NCI-H446 treated with DMSO at 0.1 percent for 48 hours (cell line): ENCODE data around the gene GLRX3.

Experiments used
- DNase-seq: peaks from one replicate; lab custom pipeline; 2025; lab: John Stamatoyannopoulos, UW

The GLRX3 gene

GRCh38 chr10:130208807-130209206 lies 72.6 kb downstream of the GLRX3 start:
- no peak for DNase-seq

GRCh38 chr10:130212746-130213145 lies 76.6 kb downstream of the GLRX3 start:
- DNase-seq, result no peak

- DNase-seq, result no peak
These were observed 77.3 kb downstream of the GLRX3 start for GRCh38 chr10:130213286-130214080.

- no peak for DNase-seq
These were observed 78.2 kb downstream of the GLRX3 start for GRCh38 chr10:130214431-130214830.

- DNase-seq, result no peak
These were observed 79.2 kb downstream of the GLRX3 start for GRCh38 chr10:130215151-130215930.

GRCh38 chr10:130215931-130216231 lies 79.7 kb downstream of the GLRX3 start:
- no peak for DNase-seq

GRCh38 chr10:130218181-130218641 lies 82.0 kb downstream of the GLRX3 start:
- DNase-seq, result no peak

- DNase-seq, result no peak
These were observed 82.7 kb downstream of the GLRX3 start for GRCh38 chr10:130218936-130219335.

GRCh38 chr10:130220251-130221185 lies 84.3 kb downstream of the GLRX3 start:
- DNase-seq, result no peak

GRCh38 chr10:130221456-130222375 lies 85.5 kb downstream of the GLRX3 start:
- no peak for DNase-seq

GRCh38 chr10:130222381-130222780 lies 86.2 kb downstream of the GLRX3 start:
- no peak for DNase-seq

GRCh38 chr10:130224228-130224627 lies 88.0 kb downstream of the GLRX3 start:
- no peak for DNase-seq

GRCh38 chr10:130226012-130226411 lies 89.8 kb downstream of the GLRX3 start:
- no peak for DNase-seq

- DNase-seq, result no peak
These were observed 91.7 kb downstream of the GLRX3 start for GRCh38 chr10:130227883-130228282.
